Measurements from ENCODE around the gene PRRX2. TPM values are rescaled to one million over a fixed set of nuclear protein-coding genes. Genes with fewer than 3 reads are reported as not detected.
"Not testable (repeated sequence)": the region's sequence is repeated elsewhere in the genome, so short reads cannot be mapped to it uniquely, and the experiment has no call there.

PRRX2 gene
- total and polyA plus RNA-seq, 2 experiments from 2014 or later: 141 to 169 TPM

DNA sequence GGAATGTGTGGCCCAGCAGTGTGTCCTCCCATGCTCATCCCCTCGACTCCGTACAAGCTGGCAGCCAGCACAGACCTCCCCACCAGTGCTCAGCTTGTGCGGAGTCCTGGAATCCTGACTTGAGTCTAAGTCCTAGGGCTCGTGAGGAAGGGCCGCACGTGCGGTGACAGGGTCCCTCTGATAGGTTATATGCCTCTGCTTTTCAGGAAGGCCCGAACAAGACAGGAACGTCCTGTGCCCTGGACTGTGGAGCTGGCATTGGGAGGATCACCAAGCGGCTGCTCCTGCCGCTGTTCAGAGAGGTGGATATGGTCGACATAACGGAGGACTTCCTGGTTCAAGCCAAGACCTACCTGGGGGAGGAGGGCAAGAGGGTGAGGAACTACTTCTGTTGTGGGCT, 31.6 kb upstream of the PRRX2 start:
- no peak overlapping the region for H3K9ac ChIP-seq
- no peak for DNase-seq
- no peak overlapping the region for H3K4me3 ChIP-seq
- WGBS, 2 experiments (ENCODE audit: low coverage in 1 of 2, low lambda C conversion rate in 2 of 2, missing lambda C conversion rate in 2 of 2): 85 to 94% methylated on average over 12 to 13 of the region's 13 CpGs
- H3K79me2 ChIP-seq (ENCODE audit: insufficient read depth): peaks cover 100% of the 10 kb centered on the region
- H3F3A ChIP-seq (ENCODE audit: insufficient read depth): 0 out of 2 replicates have a peak, but pooled peaks cover 2% of the 10 kb centered on the region
- H2AFZ ChIP-seq: no peak overlapping the region
- in situ Hi-C loops (cut with MboI): no loop called here
- H3K9me3 ChIP-seq (ENCODE audit: low read depth): no peaks in the 10 kb centered on the region
- no peak overlapping the region for H3K27ac ChIP-seq
- peaks cover 32% of the 10 kb centered on the region for H3K4me1 ChIP-seq (ENCODE audit: insufficient read depth)
- peaks cover 7% of the 10 kb centered on the region; the same call in 1 of the 2 replicates for H4K20me1 ChIP-seq (ENCODE audit: insufficient read depth)
- H3K36me3 ChIP-seq (ENCODE audit: low read depth): peaks cover 32% of the 10 kb centered on the region
- TF ChIP-seq EZH2phosphoT487 (IDR thresholded peaks at IDR 0.05; ENCODE audit: insufficient read depth, low read depth) (no peak), EZH2 (IDR thresholded peaks at IDR 0.05; ENCODE audit: insufficient read depth, poor library complexity, severe bottlenecking) (no peak)
- no peaks in the 10 kb centered on the region for H3K9me2 ChIP-seq (ENCODE audit: insufficient read depth)
- no peaks in the 10 kb centered on the region for H3K27me3 ChIP-seq (replicated peaks; ENCODE audit: insufficient read depth)
- H3K4me2 ChIP-seq (ENCODE audit: unreplicated experiment): no peak overlapping the region

DNA sequence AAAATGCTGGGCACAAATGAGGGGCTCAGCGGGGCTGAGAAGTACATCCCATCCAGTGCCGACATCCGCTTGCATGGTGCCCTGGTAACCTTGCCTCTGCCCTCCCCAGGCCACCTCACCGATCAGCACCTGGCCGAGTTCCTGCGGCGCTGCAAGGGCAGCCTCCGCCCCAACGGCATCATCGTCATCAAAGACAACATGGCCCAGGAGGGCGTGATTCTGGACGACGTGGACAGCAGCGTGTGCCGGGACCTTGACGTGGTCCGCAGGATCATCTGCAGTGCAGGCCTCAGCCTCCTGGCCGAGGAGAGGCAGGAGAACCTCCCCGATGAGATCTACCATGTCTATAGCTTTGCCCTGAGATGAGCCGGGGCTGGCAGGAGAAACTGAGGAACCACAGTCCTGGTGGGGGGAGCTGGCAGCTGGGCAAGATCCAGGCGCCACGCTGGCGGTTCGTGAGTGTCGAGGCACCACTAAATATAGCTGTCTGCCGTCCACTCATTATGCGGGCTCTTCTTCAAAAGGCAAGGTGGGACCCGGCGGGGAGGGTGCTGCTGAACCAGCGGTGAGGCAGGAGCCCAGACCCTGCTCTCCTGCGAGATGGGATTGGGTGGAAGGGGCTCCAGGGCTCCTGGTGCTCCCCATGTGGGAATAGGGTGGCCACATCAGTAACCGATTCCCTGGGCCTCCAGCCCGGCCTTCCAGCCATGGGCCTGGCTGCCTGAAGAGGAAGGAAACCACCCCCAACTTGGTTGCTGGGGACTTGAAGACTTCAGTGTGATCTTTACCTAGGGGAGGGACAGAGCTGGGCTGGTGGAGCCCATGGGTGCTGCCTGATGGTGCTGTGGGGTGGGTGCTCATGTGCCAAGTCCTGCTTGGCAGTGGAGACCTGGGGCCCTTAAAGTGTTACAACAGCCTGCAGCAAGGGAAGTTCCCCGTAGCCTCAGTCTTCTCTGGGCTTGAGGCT, 30.1 kb upstream of the PRRX2 start:
- in situ Hi-C loops (cut with MboI): no loop called here

GRCh38 chr9:129636343-129636742, 29.1 kb upstream of the PRRX2 start:
- H3K4me2 ChIP-seq (ENCODE audit: unreplicated experiment); H3K9me3 ChIP-seq (ENCODE audit: low read depth); in situ Hi-C loops (cut with MboI); H3K4me3 ChIP-seq; H3K27me3 ChIP-seq (replicated peaks; ENCODE audit: insufficient read depth); H3F3A ChIP-seq (ENCODE audit: insufficient read depth); H2AFZ ChIP-seq; H4K20me1 ChIP-seq (ENCODE audit: insufficient read depth); H3K9me2 ChIP-seq (ENCODE audit: insufficient read depth); H3K9ac ChIP-seq; DNase-seq: not testable (repeated sequence)
- H3K36me3 ChIP-seq (ENCODE audit: low read depth): peaks cover 32% of the 10 kb centered on the region
- WGBS, 2 experiments (ENCODE audit: low coverage in 1 of 2, low lambda C conversion rate in 2 of 2, missing lambda C conversion rate in 2 of 2): 92 to 96% methylated on average over 10 of the region's 10 CpGs
- H3K79me2 ChIP-seq (ENCODE audit: insufficient read depth): peaks cover 100% of the 10 kb centered on the region
- peak overlapping the region; percentile 27; the same call in 1 of the 2 replicates for H3K27ac ChIP-seq
- H3K4me1 ChIP-seq (ENCODE audit: insufficient read depth): peaks cover 27% of the 10 kb centered on the region

More for the DNA sequence above, 30.1 kb upstream of the PRRX2 start:
- H3K27ac ChIP-seq: no peak overlapping the region
- no peak for DNase-seq
- peaks cover 7% of the 10 kb centered on the region; the same call in 1 of the 2 replicates for H4K20me1 ChIP-seq (ENCODE audit: insufficient read depth)
- no peaks in the 10 kb centered on the region for H3K9me3 ChIP-seq (ENCODE audit: low read depth)
- H2AFZ ChIP-seq: no peak overlapping the region
- H3K9ac ChIP-seq: no peak overlapping the region
- H3K27me3 ChIP-seq (replicated peaks; ENCODE audit: insufficient read depth): no peaks in the 10 kb centered on the region
- H3K36me3 ChIP-seq (ENCODE audit: low read depth): peaks cover 32% of the 10 kb centered on the region
- H3F3A ChIP-seq (ENCODE audit: insufficient read depth): no peaks in the 10 kb centered on the region
- TF ChIP-seq EZH2phosphoT487 (IDR thresholded peaks at IDR 0.05; ENCODE audit: insufficient read depth, low read depth) (no peak), EZH2 (IDR thresholded peaks at IDR 0.05; ENCODE audit: insufficient read depth, poor library complexity, severe bottlenecking) (no peak)
- no peak overlapping the region for H3K4me3 ChIP-seq
- 85 to 86% methylated on average over 34 of the region's 34 CpGs for WGBS, 2 experiments (ENCODE audit: low coverage in 1 of 2, low lambda C conversion rate in 2 of 2, missing lambda C conversion rate in 2 of 2)
- no peak overlapping the region for H3K4me2 ChIP-seq (ENCODE audit: unreplicated experiment)
- H3K9me2 ChIP-seq (ENCODE audit: insufficient read depth): no peaks in the 10 kb centered on the region
- peaks cover 100% of the 10 kb centered on the region for H3K79me2 ChIP-seq (ENCODE audit: insufficient read depth)
- peaks cover 32% of the 10 kb centered on the region for H3K4me1 ChIP-seq (ENCODE audit: insufficient read depth)

GRCh38 chr9:129637102-129637501, 28.3 kb upstream of the PRRX2 start:
- H3K9ac ChIP-seq: no peak overlapping the region
- no peaks in the 10 kb centered on the region for H3K9me3 ChIP-seq (ENCODE audit: low read depth)
- no peak overlapping the region for H3K4me3 ChIP-seq
- peaks cover 32% of the 10 kb centered on the region for H3K36me3 ChIP-seq (ENCODE audit: low read depth)
- in situ Hi-C loops (cut with MboI): no loop called here
- H3K27ac ChIP-seq: peak overlapping the region; percentile 27; the same call in 1 of the 2 replicates
- no peaks in the 10 kb centered on the region for H3K9me2 ChIP-seq (ENCODE audit: insufficient read depth)
- H4K20me1 ChIP-seq (ENCODE audit: insufficient read depth): peaks cover 3% of the 10 kb centered on the region; the same call in 1 of the 2 replicates
- peaks cover 20% of the 10 kb centered on the region for H3K4me1 ChIP-seq (ENCODE audit: insufficient read depth)
- 69 to 70% methylated on average over 9 of the region's 9 CpGs for WGBS, 2 experiments (ENCODE audit: low coverage in 1 of 2, low lambda C conversion rate in 2 of 2, missing lambda C conversion rate in 2 of 2)
- TF ChIP-seq EZH2 (IDR thresholded peaks at IDR 0.05; ENCODE audit: insufficient read depth, poor library complexity, severe bottlenecking): no peak
- no peak for TF ChIP-seq EZH2phosphoT487 (IDR thresholded peaks at IDR 0.05; ENCODE audit: insufficient read depth, low read depth)
- no peaks in the 10 kb centered on the region for H3F3A ChIP-seq (ENCODE audit: insufficient read depth)
- no peak overlapping the region for H2AFZ ChIP-seq
- no peak overlapping the region for H3K4me2 ChIP-seq (ENCODE audit: unreplicated experiment)
- no peak for DNase-seq
- H3K79me2 ChIP-seq (ENCODE audit: insufficient read depth): peaks cover 98% of the 10 kb centered on the region
- H3K27me3 ChIP-seq (replicated peaks; ENCODE audit: insufficient read depth): no peaks in the 10 kb centered on the region
